GM12878 (cell line): ENCODE results near the gene OR2V1. TPM values are rescaled to one million over a fixed set of nuclear protein-coding genes. Genes with fewer than 3 reads are reported as not detected.

Experiments
- ASH2L ChIP-seq: fragments of 300-600, 200-600 bp; sonication (generic); IDR thresholded peaks from 2 replicates; pipeline ENCODE4 v1.6.1; 2017; ENCODE audit warnings: low read depth, mild to moderate bottlenecking, borderline replicate concordance
- GATAD2B ChIP-seq: fragments of 450-650 bp; conservative IDR thresholded peaks from 2 replicates; pipeline ENCODE4 v1.6.1; 2017; ENCODE audit warnings: low read depth, mild to moderate bottlenecking, moderate library complexity
- KLF5 ChIP-seq: fragments of 450-650 bp; IDR thresholded peaks from 2 replicates; pipeline ENCODE4 v1.6.1; 2014; ENCODE audit warnings: mild to moderate bottlenecking; ENCODE audit not compliant: partially characterized antibody
- MTA3 ChIP-seq: IDR thresholded peaks from 2 replicates; pipeline ENCODE4 v1.6.1; 2012; ENCODE audit warnings: low read length, inconsistent platforms, borderline replicate concordance
- NR2C1 ChIP-seq: fragments of 450-650 bp; IDR thresholded peaks from 2 replicates; pipeline ENCODE4 v1.6.1; 2017; ENCODE audit warnings: antibody characterized with exemption, mild to moderate bottlenecking, moderate library complexity
- PAX8 ChIP-seq: fragments of 450-650 bp; IDR thresholded peaks from 2 replicates; pipeline ENCODE4 v1.6.1; 2017; ENCODE audit warnings: mild to moderate bottlenecking, moderate library complexity
- ZNF217 ChIP-seq: fragments of 450-650 bp; IDR thresholded peaks from 2 replicates; pipeline ENCODE4 v1.6.1; 2017; ENCODE audit warnings: antibody characterized with exemption, mild to moderate bottlenecking
- polyA plus RNA-seq, 11 experiments: library from polyadenylated mRNA; depleted of rRNA in 4 of 11; unstranded in 6 of 11; stranded (reverse) in 5 of 11; fragments of >200 nt; fragmentation: Nextera tagmentation in 4 of 11; fragmentation: Illumina TruSeq in 1 of 11; extraction: Ambion mirVana in 4 of 11; extraction: Trizol in 1 of 11; gene quantifications; 1 replicate in 1 of 11; 2 replicates in 10 of 11; pipeline versions ENCODE4 v1.2.1 to v1.2.3, GENCODE V29; 2011 to 2016; ENCODE audit warnings: inconsistent platforms in 2 of 11, missing spikeins in 2 of 11, low read depth in 1 of 11
- total RNA-seq, 4 experiments: library from RNA; depleted of rRNA in 3 of 4; stranded (reverse); fragments of >200 nt in 3 of 4; fragmentation: Illumina TruSeq in 1 of 4; extraction: Trizol in 1 of 4; gene quantifications; 2 replicates each; pipeline versions ENCODE4 v1.2.1 to v1.2.3, GENCODE V29; 2013 to 2021
- TF ChIP-seq, protein P1 (sequence below): fragments of 450-650 bp; IDR thresholded peaks from 2 replicates; pipeline ENCODE4 v1.6.1; 2017; ENCODE audit warnings: antibody characterized with exemption, mild to moderate bottlenecking, moderate library complexity
- TF ChIP-seq, protein P2 (sequence below): IDR thresholded peaks from 2 replicates; pipeline ENCODE4 v1.6.1; 2012; ENCODE audit warnings: mild to moderate bottlenecking, low read depth, low read length
- TF ChIP-seq, protein P3 (sequence below): fragments of 450-650 bp; IDR thresholded peaks from 2 replicates; pipeline ENCODE4 v1.6.1; 2017; ENCODE audit warnings: mild to moderate bottlenecking, moderate library complexity

The OR2V1 gene
- total and polyA plus RNA-seq, 10 of the 15 experiments (the other 5 are each of a cell fraction or from before 2014, with no cell fraction given): 0.20 to 4.4 TPM; not detected in 8

DNA sequence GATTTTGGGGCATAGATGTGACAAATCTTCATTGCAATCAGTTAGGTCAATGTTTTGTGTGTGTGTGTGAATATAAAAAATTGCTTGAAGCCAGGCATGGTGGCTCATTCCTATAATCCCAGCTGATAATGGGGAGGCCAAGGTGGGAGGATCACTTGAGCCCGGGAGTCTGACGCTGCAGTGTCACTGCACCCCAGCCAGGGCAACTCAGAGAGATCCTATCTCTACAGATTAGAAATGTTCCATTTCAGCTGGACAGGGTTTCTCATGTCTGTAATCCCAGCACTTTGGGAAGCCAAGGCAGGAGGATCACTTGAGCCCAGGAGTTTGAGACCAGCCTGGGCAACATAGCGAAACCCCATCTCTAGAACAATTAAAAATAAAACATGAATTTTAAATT, 27.9 kb upstream of the OR2V1 start (continued):
- TF ChIP-seq, protein P1, sequence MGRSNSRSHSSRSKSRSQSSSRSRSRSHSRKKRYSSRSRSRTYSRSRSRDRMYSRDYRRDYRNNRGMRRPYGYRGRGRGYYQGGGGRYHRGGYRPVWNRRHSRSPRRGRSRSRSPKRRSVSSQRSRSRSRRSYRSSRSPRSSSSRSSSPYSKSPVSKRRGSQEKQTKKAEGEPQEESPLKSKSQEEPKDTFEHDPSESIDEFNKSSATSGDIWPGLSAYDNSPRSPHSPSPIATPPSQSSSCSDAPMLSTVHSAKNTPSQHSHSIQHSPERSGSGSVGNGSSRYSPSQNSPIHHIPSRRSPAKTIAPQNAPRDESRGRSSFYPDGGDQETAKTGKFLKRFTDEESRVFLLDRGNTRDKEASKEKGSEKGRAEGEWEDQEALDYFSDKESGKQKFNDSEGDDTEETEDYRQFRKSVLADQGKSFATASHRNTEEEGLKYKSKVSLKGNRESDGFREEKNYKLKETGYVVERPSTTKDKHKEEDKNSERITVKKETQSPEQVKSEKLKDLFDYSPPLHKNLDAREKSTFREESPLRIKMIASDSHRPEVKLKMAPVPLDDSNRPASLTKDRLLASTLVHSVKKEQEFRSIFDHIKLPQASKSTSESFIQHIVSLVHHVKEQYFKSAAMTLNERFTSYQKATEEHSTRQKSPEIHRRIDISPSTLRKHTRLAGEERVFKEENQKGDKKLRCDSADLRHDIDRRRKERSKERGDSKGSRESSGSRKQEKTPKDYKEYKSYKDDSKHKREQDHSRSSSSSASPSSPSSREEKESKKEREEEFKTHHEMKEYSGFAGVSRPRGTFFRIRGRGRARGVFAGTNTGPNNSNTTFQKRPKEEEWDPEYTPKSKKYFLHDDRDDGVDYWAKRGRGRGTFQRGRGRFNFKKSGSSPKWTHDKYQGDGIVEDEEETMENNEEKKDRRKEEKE: no peak
- no peak for TF ChIP-seq ASH2L
- TF ChIP-seq, protein P2, sequence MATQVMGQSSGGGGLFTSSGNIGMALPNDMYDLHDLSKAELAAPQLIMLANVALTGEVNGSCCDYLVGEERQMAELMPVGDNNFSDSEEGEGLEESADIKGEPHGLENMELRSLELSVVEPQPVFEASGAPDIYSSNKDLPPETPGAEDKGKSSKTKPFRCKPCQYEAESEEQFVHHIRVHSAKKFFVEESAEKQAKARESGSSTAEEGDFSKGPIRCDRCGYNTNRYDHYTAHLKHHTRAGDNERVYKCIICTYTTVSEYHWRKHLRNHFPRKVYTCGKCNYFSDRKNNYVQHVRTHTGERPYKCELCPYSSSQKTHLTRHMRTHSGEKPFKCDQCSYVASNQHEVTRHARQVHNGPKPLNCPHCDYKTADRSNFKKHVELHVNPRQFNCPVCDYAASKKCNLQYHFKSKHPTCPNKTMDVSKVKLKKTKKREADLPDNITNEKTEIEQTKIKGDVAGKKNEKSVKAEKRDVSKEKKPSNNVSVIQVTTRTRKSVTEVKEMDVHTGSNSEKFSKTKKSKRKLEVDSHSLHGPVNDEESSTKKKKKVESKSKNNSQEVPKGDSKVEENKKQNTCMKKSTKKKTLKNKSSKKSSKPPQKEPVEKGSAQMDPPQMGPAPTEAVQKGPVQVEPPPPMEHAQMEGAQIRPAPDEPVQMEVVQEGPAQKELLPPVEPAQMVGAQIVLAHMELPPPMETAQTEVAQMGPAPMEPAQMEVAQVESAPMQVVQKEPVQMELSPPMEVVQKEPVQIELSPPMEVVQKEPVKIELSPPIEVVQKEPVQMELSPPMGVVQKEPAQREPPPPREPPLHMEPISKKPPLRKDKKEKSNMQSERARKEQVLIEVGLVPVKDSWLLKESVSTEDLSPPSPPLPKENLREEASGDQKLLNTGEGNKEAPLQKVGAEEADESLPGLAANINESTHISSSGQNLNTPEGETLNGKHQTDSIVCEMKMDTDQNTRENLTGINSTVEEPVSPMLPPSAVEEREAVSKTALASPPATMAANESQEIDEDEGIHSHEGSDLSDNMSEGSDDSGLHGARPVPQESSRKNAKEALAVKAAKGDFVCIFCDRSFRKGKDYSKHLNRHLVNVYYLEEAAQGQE: no peak
- TF ChIP-seq, protein P3, sequence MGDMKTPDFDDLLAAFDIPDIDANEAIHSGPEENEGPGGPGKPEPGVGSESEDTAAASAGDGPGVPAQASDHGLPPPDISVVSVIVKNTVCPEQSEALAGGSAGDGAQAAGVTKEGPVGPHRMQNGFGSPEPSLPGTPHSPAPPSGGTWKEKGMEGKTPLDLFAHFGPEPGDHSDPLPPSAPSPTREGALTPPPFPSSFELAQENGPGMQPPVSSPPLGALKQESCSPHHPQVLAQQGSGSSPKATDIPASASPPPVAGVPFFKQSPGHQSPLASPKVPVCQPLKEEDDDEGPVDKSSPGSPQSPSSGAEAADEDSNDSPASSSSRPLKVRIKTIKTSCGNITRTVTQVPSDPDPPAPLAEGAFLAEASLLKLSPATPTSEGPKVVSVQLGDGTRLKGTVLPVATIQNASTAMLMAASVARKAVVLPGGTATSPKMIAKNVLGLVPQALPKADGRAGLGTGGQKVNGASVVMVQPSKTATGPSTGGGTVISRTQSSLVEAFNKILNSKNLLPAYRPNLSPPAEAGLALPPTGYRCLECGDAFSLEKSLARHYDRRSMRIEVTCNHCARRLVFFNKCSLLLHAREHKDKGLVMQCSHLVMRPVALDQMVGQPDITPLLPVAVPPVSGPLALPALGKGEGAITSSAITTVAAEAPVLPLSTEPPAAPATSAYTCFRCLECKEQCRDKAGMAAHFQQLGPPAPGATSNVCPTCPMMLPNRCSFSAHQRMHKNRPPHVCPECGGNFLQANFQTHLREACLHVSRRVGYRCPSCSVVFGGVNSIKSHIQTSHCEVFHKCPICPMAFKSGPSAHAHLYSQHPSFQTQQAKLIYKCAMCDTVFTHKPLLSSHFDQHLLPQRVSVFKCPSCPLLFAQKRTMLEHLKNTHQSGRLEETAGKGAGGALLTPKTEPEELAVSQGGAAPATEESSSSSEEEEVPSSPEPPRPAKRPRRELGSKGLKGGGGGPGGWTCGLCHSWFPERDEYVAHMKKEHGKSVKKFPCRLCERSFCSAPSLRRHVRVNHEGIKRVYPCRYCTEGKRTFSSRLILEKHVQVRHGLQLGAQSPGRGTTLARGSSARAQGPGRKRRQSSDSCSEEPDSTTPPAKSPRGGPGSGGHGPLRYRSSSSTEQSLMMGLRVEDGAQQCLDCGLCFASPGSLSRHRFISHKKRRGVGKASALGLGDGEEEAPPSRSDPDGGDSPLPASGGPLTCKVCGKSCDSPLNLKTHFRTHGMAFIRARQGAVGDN: no peak
- no peak for TF ChIP-seq MTA3
- no peak for TF ChIP-seq GATAD2B
- TF ChIP-seq KLF5: no peak
- no peak for TF ChIP-seq NR2C1
- TF ChIP-seq ZNF217: no peak
- no peak for TF ChIP-seq PAX8
